HEK293T (cell line): ENCODE data around the gene PDE6G.
A peak's percentile ranks its signal among the peaks of the same experiment; 100 is the strongest.
"Not testable (repeated sequence)": the region's sequence is repeated elsewhere in the genome, so short reads cannot be mapped to it uniquely, and the experiment has no call there.

ENCODE experiments used
- CTCF ChIA-PET: fragments of 350-600 bp; formaldehyde crosslinking; extraction: SDS; loops from one replicate; lab custom pipeline; 2021; ENCODE audit warnings: antibody characterized with exemption, inconsistent platforms; lab: Yijun Ruan, JAX
- POLR2A ChIA-PET: fragments of 350-600 bp; formaldehyde crosslinking; extraction: SDS; loops from one replicate; lab custom pipeline; 2020; ENCODE audit warnings: antibody characterized with exemption, inconsistent platforms; lab: Yijun Ruan, JAX
- DNase-seq: peaks from one replicate; pipeline ENCODE4 v3.0.0; 2012; ENCODE audit warnings: mixed read lengths; ENCODE audit errors: extremely low spot score
- ARNT ChIP-seq: fragments of 450-650 bp; IDR thresholded peaks from 2 replicates; pipeline ENCODE4 v1.6.1; 2017; ENCODE audit warnings: mild to moderate bottlenecking
- BHLHE40 ChIP-seq: fragments of 450-650 bp; IDR thresholded peaks from 2 replicates; pipeline ENCODE4 v1.6.1; 2016; ENCODE audit warnings: mild to moderate bottlenecking, moderate library complexity, borderline replicate concordance
- CTBP1 ChIP-seq: fragments of 450-650 bp; IDR thresholded peaks from 2 replicates; pipeline ENCODE4 v1.6.1; 2016; ENCODE audit warnings: borderline replicate concordance
- ELF4 ChIP-seq: fragments of 450-650 bp; IDR thresholded peaks from 2 replicates; pipeline ENCODE4 v1.6.1; 2017; ENCODE audit warnings: antibody characterized with exemption
- FOXA1 ChIP-seq: fragments of 450-650 bp; IDR thresholded peaks from 2 replicates; pipeline ENCODE4 v1.6.1; 2016; ENCODE audit warnings: mild to moderate bottlenecking
- FOXK2 ChIP-seq: fragments of 450-650 bp; IDR thresholded peaks from 2 replicates; pipeline ENCODE4 v1.6.1; 2016; ENCODE audit warnings: mild to moderate bottlenecking
- FOXM1 ChIP-seq: fragments of 450-650 bp; IDR thresholded peaks from 2 replicates; pipeline ENCODE4 v1.6.1; 2017; ENCODE audit warnings: mild to moderate bottlenecking, borderline replicate concordance
- HDGF ChIP-seq: fragments of 450-650 bp; IDR thresholded peaks from 2 replicates; pipeline ENCODE4 v1.6.1; 2017; ENCODE audit warnings: antibody characterized with exemption, borderline replicate concordance
- L3MBTL2 ChIP-seq: fragments of 450-650 bp; conservative IDR thresholded peaks from 2 replicates; pipeline ENCODE4 v1.6.1; 2016; ENCODE audit warnings: mild to moderate bottlenecking
- LEF1 ChIP-seq: fragments of 450-650 bp; IDR thresholded peaks from 2 replicates; pipeline ENCODE4 v1.6.1; 2017; ENCODE audit warnings: mild to moderate bottlenecking, borderline replicate concordance
- NFRKB ChIP-seq: fragments of 450-650 bp; IDR thresholded peaks from 2 replicates; pipeline ENCODE4 v1.6.1; 2016; ENCODE audit warnings: mild to moderate bottlenecking, moderate library complexity
- PKNOX1 ChIP-seq: fragments of 450-650 bp; IDR thresholded peaks from 2 replicates; pipeline ENCODE4 v1.6.1; 2016
- SP1 ChIP-seq: fragments of 450-650 bp; IDR thresholded peaks from 2 replicates; pipeline ENCODE4 v1.6.1; 2017
- SUZ12 ChIP-seq: fragments of 450-650 bp; IDR thresholded peaks from 2 replicates; pipeline ENCODE4 v1.6.1; 2016; ENCODE audit warnings: mild to moderate bottlenecking
- TARDBP ChIP-seq: fragments of 450-650 bp; IDR thresholded peaks from 2 replicates; pipeline ENCODE4 v1.6.1; 2016
- ZNF384 ChIP-seq: fragments of 450-650 bp; IDR thresholded peaks from 2 replicates; pipeline ENCODE4 v1.6.1; 2016

Gene PDE6G

GRCh38 chr17:81636505-81637288, 19.6 kb downstream of the PDE6G start, which contains the start of the genes NPLOC4 and TSPAN10:
NPLOC4 (minus strand) TSS chr17:81637112; CDS start chr17:81636930, 182 bp downstream.
TSPAN10 (plus strand) TSS chr17:81637196; CDS start chr17:81642413, 5,217 bp downstream.
- peak; percentile 52; the same call in 1 of the 2 replicates for TF ChIP-seq CTBP1
- no peak for TF ChIP-seq NFRKB
- peak; percentile 84 for TF ChIP-seq ARNT
- TF ChIP-seq FOXM1 = peak; percentile 85; the same call in 1 of the 2 replicates
- TF ChIP-seq ZNF384 = no peak
- TF ChIP-seq HDGF = no peak
- no peak for TF ChIP-seq SUZ12
- no peak for TF ChIP-seq BHLHE40
- TF ChIP-seq LEF1 = peak; percentile 44; the same call in 1 of the 2 replicates
- no peak for TF ChIP-seq SP1
- CTCF ChIA-PET = no interaction called here
- POLR2A ChIA-PET = interaction anchor here (0.6 to 1.6 kb wide), 6 partner anchors 12 to 242 kb away, joined by 3 to 7 read pairs (median 4); partner anchors contain the start of genes ARL16, BAHCC1, CCDC137 and HGS
- DNase-seq = peak; percentile 98

DNA sequence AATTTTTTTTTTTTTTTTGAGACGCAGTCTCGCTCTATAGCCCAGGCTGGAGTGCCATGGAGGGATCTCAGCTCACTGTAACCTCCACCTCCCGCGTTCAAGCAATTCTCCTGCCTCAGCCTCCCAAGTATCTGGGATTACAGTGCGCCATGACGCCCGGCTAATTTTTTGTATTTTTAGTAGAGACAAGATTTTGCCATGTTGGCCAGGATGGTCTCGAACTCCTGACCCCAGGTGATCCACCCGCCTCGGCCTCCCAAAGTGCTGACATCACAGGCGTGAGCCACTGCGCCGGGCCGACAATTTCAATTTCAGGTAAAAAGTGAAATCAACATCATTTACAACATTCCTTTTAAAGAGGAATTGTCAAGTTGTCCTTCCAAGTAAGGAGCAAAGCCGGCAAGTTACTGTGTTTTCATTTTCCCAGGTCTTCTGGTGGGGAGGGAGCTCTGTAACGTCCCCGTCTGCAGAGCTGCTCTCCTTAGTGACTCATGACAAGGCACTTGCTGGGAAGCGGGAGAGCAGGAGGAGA, 20.3 kb downstream of the PDE6G start:
- CTCF ChIA-PET = no interaction called here
- TF ChIP-seq SUZ12 (no peak), HDGF (no peak), BHLHE40 (no peak)
- POLR2A ChIA-PET = interaction anchor here (0.6 to 1.6 kb wide), 6 partner anchors 11 to 241 kb away, joined by 3 to 7 read pairs (median 4); partner anchors contain the start of genes ARL16, BAHCC1, CCDC137 and HGS
- no peak for DNase-seq

GRCh38 chr17:81635431-81635830, 20.9 kb downstream of the PDE6G start:
- no peak for DNase-seq
- no peak for TF ChIP-seq LEF1
- TF ChIP-seq ELF4 = no peak
- no peak for TF ChIP-seq SUZ12
- no peak for TF ChIP-seq FOXK2
- TF ChIP-seq L3MBTL2 = no peak
- no peak for TF ChIP-seq PKNOX1
- no peak for TF ChIP-seq ZNF384
- no peak for TF ChIP-seq SP1
- TF ChIP-seq BHLHE40 = no peak
- TF ChIP-seq CTBP1 = no peak
- no peak for TF ChIP-seq TARDBP
- no peak for TF ChIP-seq FOXM1
- TF ChIP-seq FOXA1 = no peak
- TF ChIP-seq HDGF = no peak
- TF ChIP-seq ARNT = no peak
- TF ChIP-seq NFRKB = no peak
- ChIA-PET CTCF (no interaction called here), POLR2A (no interaction called here)

- TF ChIP-seq FOXA1 = no peak
- no peak for TF ChIP-seq NFRKB
- TF ChIP-seq HDGF = no peak
- TF ChIP-seq TARDBP = no peak
- TF ChIP-seq FOXM1 = no peak
- no peak for TF ChIP-seq BHLHE40
- no peak for TF ChIP-seq SP1
- no peak for TF ChIP-seq FOXK2
- no peak for TF ChIP-seq ELF4
- no peak for TF ChIP-seq ZNF384
- TF ChIP-seq PKNOX1 = no peak
- TF ChIP-seq ARNT = no peak
- CTCF ChIA-PET = interaction anchor here (0.6 kb wide), 1 partner anchor 37 kb away, joined by 4 read pairs; no protein-coding TSS in a partner anchor
- no peak for DNase-seq
- POLR2A ChIA-PET = interaction anchor here (0.6 to 1.5 kb wide), 2 partner anchors 8 to 41 kb away, joined by 3 read pairs; no protein-coding TSS in a partner anchor
These were observed 24.9 kb downstream of the PDE6G start for GRCh38 chr17:81631482-81631881.

DNA sequence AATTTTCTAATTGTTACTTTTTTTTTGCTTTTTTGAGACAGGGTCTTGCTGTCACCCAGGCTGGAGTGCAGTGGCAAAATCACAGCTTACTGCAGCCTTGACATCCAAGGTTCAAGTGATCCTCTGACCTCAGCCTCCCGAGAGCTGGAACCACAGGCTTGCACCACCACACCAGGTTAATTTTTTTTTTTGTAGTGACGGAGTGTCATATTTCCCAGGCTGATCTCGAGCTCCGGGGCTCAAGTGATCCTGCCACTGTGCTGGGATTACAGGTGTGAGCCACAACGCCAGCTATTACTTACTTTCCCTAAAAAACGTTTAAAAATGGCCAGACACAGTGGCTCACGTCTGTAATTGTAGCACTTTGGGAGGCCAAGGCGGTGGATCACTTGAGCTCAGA, 26.1 kb downstream of the PDE6G start:
- ChIA-PET CTCF (interaction anchor here (0.6 kb wide), 1 partner anchor 34 kb away, joined by 5 read pairs; no protein-coding TSS in a partner anchor), POLR2A (no interaction called here)
- DNase-seq = no peak
- TF ChIP-seq TARDBP = no peak

- ChIA-PET POLR2A (interaction anchor here (1.3 kb wide), 1 partner anchor 55 kb away, joined by 3 read pairs; no protein-coding TSS in a partner anchor), CTCF (no interaction called here)
- TF ChIP-seq NFRKB (no peak), PKNOX1 (no peak), BHLHE40 (no peak), SP1 (no peak), ARNT (no peak), TARDBP (no peak), ZNF384 (no peak), L3MBTL2 (no peak)
- no peak for DNase-seq
These were observed 34.7 kb downstream of the PDE6G start for GRCh38 chr17:81621494-81622130.

DNA sequence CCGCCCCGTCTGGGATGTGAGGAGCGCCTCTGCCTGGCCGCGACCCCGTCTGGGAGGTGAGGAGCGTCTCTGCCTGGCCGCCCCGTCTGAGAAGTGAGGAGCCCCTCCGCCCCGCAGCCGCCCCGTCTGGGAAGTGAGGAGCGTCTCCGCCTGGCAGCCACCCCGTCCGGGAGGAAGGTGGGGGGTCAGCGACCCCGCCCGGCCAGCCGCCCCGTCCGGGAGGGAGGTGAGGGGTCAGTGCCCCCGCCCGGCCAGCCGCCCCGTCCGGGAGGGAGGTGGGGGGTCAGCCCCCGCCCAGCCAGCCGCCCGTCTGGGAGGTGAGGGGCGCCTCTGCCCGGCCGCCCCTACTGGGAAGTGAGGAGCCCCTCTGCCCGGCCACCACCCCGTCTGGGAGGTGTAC, 38.0 kb downstream of the PDE6G start:
- CTCF ChIA-PET, DNase-seq, POLR2A ChIA-PET: not testable (repeated sequence)
